NOMO-1 treated with dmso at 0.1 percent for 144 hours (cell line): ENCODE results near the gene PNPO.

Experiments
- DNase-seq: peaks from one replicate; lab custom pipeline; 2025; ENCODE audit not compliant: unreplicated experiment; lab: John Stamatoyannopoulos, UW

PNPO gene

DNA sequence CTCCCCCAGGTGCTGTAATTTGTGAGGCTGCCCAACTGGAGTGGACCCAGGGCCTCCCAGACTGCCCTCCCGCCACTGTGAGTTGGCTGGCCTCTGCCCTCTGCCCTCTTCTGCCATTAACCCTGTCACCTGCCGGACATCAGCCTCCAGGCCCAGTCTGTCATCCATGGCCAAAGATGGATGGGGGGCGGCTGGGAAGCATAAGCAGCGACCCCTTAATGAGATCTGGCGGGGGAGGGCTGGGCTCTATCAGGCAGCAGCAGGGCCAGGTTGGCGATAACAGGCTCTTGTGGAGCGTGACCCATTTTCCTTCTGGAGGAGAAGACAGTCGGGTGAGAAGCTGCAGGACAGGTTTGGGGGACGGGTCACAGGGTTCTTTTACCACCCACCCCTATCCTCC is 54.8 kb downstream of the PNPO start:
- DNase-seq, result no peak

DNA sequence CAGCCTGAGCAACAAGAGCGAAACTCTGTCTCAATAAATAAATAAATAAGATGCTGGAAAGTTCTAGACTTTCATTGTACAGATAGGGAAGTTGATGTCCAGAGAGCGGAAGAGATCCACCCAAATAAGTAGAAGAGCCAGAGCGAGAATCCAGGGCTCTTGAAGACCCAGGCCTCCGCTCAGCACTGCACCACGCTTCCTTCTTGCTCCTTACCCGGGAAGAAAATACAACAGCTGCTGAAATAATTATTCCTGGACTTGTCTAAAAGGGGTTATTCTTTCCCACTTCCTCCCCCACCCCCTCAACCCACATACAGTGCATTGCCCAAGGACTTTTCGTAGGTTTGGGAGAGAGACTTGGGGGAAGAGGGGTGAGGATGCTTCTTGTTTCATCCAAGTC is 56.2 kb downstream of the PNPO start:
- DNase-seq, result no peak

DNA sequence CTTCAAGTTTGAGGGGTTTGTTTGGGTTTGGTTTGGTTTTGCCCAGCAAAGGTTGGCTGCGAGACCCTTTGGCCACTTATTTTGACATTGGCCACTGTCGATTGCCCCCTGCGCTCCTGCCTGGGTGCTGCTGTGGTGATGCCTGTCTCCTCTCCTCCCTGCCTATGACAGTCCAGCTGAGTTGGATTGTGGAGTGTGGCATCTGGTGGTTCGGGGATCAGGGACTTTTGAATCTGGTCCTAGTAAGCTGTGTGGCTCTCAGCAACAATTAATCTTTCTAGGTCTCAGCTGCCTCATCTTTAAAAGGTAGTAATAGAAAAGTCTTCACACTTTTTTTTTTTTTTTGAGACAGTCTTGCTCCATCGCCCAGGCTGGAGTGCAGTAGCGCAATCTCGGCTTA is 56.7 kb downstream of the PNPO start:
- no peak for DNase-seq
